Cardiac muscle cell (in vitro differentiated cells and primary cell): ENCODE results near the gene CAPN3. TPM values are rescaled to one million over a fixed set of nuclear protein-coding genes. Genes with fewer than 3 reads are reported as not detected.

Source experiments
- DNase-seq, 2 donors: peaks; one replicate each; pipeline versions ENCODE4 v3.0.0 to v3.0.0-alpha.2; 2010 to 2017; ENCODE audit warnings: low read depth in 1 of 2, low spot score in 1 of 2
- H3K27ac ChIP-seq: fragments of 200-600 bp; sonication (generic); 2 replicates; pipeline ENCODE4 v1.5.1; 2016
- H3K27me3 ChIP-seq: fragments of 200-600 bp; sonication (generic); 2 replicates; pipeline ENCODE4 v1.6.0; 2016; ENCODE audit warnings: control low read depth
- H3K36me3 ChIP-seq: fragments of 200-600 bp; sonication (generic); 2 replicates; pipeline ENCODE4 v1.5.1; 2016; ENCODE audit warnings: control low read depth
- H3K4me1 ChIP-seq: fragments of 200-600 bp; sonication (generic); 2 replicates; pipeline ENCODE4 v1.8.1; 2017; ENCODE audit warnings: low read depth, mild to moderate bottlenecking, mixed run types
- H3K4me3 ChIP-seq: fragments of 200-600 bp; sonication (generic); 2 replicates; pipeline ENCODE4 v1.5.1; 2016; ENCODE audit warnings: mild to moderate bottlenecking
- H3K9me3 ChIP-seq: fragments of 200-600 bp; sonication (generic); 2 replicates; pipeline ENCODE4 v1.5.1; 2017; ENCODE audit warnings: low read depth, mild to moderate bottlenecking, control low read depth
- CTCF ChIP-seq: IDR thresholded peaks from 2 replicates; pipeline ENCODE4 v1.5.1; 2012; ENCODE audit warnings: low read depth, mild to moderate bottlenecking, low read length
- polyA plus RNA-seq: library from polyadenylated mRNA; unstranded; fragments of >200 nt; fragmentation: Nextera tagmentation; extraction: Ambion mirVana; gene quantifications from 2 replicates; pipeline ENCODE4 v1.2.1, GENCODE V29; 2016
- total RNA-seq: library from RNA; depleted of rRNA; stranded (reverse); fragments of >200 nt; gene quantifications from 2 replicates; pipeline ENCODE4 v1.2.3, GENCODE V29; 2016

The CAPN3 gene
- total and polyA plus RNA-seq, 2 experiments from 2014 or later: 47.0 to 88.3 TPM

- Histone ChIP-seq H3K36me3 (peaks cover 7% of the 10 kb centered on the region), H3K4me3 (no peak overlapping the region), H3K4me1 (no peaks in the 10 kb centered on the region), H3K27ac (no peak overlapping the region), H3K9me3 (no peaks in the 10 kb centered on the region), H3K27me3 (no peaks in the 10 kb centered on the region)
- DNase-seq: no peak
- no peak for TF ChIP-seq CTCF
These were observed 33.2 kb downstream of the CAPN3 start for GRCh38 chr15:42392309-42393024.

DNA sequence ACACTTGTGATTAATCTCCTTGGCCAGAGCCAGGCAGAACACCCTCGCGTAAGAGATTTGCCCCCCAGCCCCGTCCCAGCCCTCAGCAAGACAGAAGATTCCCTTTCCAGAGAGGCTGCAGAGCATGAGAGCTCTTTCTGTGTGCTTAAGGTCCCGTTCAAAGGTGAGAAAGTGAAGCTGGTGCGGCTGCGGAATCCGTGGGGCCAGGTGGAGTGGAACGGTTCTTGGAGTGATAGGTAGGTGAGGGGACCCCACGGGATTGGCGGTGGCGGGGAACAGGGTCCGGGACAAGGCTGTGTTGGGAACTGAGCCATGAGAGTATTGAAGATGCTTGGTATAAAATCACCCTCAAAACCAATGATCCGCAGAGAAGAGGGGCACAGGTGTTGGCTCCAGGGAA, 34.8 kb downstream of the CAPN3 start:
- no peak for TF ChIP-seq CTCF
- Histone ChIP-seq H3K36me3 (peaks cover 7% of the 10 kb centered on the region), H3K9me3 (no peaks in the 10 kb centered on the region), H3K27me3 (no peaks in the 10 kb centered on the region), H3K4me1 (no peaks in the 10 kb centered on the region), H3K4me3 (no peak overlapping the region), H3K27ac (no peak overlapping the region)
- DNase-seq: no peak

DNA sequence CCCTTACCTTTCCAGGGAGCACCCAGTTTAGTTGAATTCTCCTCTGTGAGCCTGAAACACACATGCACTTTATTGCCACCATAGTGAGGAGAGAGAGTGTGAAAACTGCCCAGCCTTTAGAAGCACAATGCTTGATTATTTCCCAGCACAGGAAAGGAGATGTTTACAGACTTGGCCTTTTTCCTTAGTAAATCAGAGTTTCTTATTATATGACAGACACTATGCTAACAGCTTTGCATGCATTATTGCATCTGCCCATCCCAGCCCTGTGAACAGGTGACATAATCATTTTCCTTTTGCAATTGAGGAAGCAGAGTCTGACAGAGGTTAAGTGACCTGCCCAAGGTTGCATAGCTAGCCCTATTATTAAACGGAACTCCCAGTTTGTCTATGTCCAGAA, 36.5 kb downstream of the CAPN3 start:
- no peaks in the 10 kb centered on the region for H3K9me3 ChIP-seq
- TF ChIP-seq CTCF: no peak
- H3K27me3 ChIP-seq: no peaks in the 10 kb centered on the region
- no peak overlapping the region for H3K27ac ChIP-seq
- DNase-seq: no peak
- no peak overlapping the region for H3K4me3 ChIP-seq
- H3K4me1 ChIP-seq: no peaks in the 10 kb centered on the region
- peaks cover 3% of the 10 kb centered on the region for H3K36me3 ChIP-seq

- no peak overlapping the region for H3K27ac ChIP-seq
- H3K9me3 ChIP-seq: no peaks in the 10 kb centered on the region
- TF ChIP-seq CTCF: no peak
- peaks cover 14% of the 10 kb centered on the region for H3K36me3 ChIP-seq
- no peaks in the 10 kb centered on the region for H3K27me3 ChIP-seq
- H3K4me3 ChIP-seq: no peak overlapping the region
- DNase-seq: no peak
- no peaks in the 10 kb centered on the region for H3K4me1 ChIP-seq
These were observed 42.5 kb downstream of the CAPN3 start for GRCh38 chr15:42401544-42402454.

DNA sequence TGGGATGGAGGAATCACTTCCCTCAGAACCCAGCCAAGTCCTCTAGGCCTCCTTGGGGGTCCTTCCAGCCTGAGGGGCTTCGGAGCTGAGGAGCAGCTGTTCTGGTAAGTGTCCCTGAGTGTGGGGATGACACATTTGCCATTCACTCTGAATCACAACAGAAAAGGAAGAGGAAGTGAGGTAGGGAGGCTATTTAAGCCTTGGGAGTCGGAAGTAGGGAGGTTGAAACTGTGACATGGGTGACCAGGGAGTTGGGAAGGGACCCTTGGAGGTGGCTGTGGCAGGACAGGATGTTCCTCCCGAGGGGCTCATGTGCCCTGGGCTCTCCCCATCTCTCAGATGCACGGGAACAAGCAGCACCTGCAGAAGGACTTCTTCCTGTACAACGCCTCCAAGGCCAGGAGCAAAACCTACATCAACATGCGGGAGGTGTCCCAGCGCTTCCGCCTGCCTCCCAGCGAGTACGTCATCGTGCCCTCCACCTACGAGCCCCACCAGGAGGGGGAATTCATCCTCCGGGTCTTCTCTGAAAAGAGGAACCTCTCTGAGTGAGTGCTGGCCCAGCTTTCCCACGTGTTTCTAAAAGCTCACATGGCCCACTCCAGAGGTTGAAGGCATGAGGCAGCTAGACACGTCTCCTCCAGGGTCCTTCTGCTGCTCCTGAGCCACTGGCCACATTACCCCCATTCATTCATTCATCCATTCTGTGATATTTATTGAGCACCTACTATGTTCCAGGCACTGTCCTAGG, 43.3 kb downstream of the CAPN3 start:
- no peaks in the 10 kb centered on the region for H3K9me3 ChIP-seq
- no peak overlapping the region for H3K4me3 ChIP-seq
- H3K27me3 ChIP-seq: no peaks in the 10 kb centered on the region
- DNase-seq: no peak
- H3K27ac ChIP-seq: no peak overlapping the region
- H3K36me3 ChIP-seq: peaks cover 14% of the 10 kb centered on the region
- H3K4me1 ChIP-seq: no peaks in the 10 kb centered on the region
- TF ChIP-seq CTCF: no peak
